Natural killer cell treated with Interleukin-12 subunit alpha and Interleukin-12 subunit beta and Interleukin-15 and Interleukin-18, amount 100 ng/mL, for 72 hours (primary cell): Measurements from ENCODE around the gene FCGR3A. TPM values are rescaled to one million over a fixed set of nuclear protein-coding genes. Genes with fewer than 3 reads are reported as not detected.
"Not testable (repeated sequence)": the region's sequence is repeated elsewhere in the genome, so short reads cannot be mapped to it uniquely, and the experiment has no call there.

Experiments used
- ATAC-seq, 2 donors: fragments of 150-1000 bp; cut with Tn5 transposase in 1 of 2; sonication (Bioruptor Pico), chemical (Tn5 transposase) in 1 of 2; 2 replicates each; pipeline ENCODE4 v1.10.0; 2021
- DNase-seq: peaks from one replicate; pipeline ENCODE4 v3.0.0; 2022; ENCODE audit warnings: low spot score
- H3K27ac Mint-ChIP-seq, 2 donors: 1 replicate in 1 of 2; 2 replicates in 1 of 2; pipeline ENCODE4 v1.8.0; 2022; ENCODE audit warnings: mixed read lengths in 2 of 2, mild to moderate bottlenecking in 1 of 2, moderate library complexity in 1 of 2
- H3K27me3 Mint-ChIP-seq, 2 donors: 1 replicate in 1 of 2; 2 replicates in 1 of 2; pipeline ENCODE4 v1.8.0; 2022; ENCODE audit warnings: mixed read lengths in 2 of 2
- H3K36me3 Mint-ChIP-seq: one replicate; pipeline ENCODE4 v1.8.0; 2022; ENCODE audit warnings: mixed read lengths
- H3K4me1 Mint-ChIP-seq, 2 donors: 1 replicate in 1 of 2; 2 replicates in 1 of 2; pipeline ENCODE4 v1.8.0; 2022; ENCODE audit warnings: low read depth in 2 of 2, mixed read lengths in 2 of 2, mild to moderate bottlenecking in 1 of 2
- H3K4me3 Mint-ChIP-seq: one replicate; pipeline ENCODE4 v1.8.0; 2022; ENCODE audit warnings: mixed read lengths
- H3K9me3 Mint-ChIP-seq: 2 replicates; pipeline ENCODE4 v1.8.0; 2022; ENCODE audit warnings: mixed read lengths
- total RNA-seq, 2 donors: library from RNA; stranded (reverse); gene quantifications; one replicate each; pipeline ENCODE4 v1.2.3, GENCODE V29; 2022

Gene FCGR3A
- total RNA-seq, 2 donors from 2014 or later: 34.5 to 150 TPM

DNA sequence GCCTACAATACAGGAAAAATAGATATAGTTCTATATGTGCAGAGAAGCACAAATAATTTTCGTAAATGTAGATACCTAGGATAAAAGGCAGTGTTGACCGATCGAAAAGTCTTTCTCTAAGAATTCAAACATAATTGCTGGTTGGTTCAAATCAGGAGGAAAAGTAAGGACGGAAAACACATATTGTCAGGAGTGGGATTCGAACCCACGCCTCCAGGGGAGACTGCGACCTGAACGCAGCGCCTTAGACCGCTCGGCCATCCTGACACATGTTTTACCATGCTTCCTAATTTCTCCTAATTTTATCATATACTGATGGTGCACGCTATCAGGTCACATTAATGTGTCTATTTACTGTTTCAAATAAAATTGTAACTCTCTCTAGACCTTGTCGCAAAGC is 19.5 kb downstream of the FCGR3A start:
- DNase-seq (peak; percentile 70), ATAC-seq (peak; percentile 70 to 71)
- not testable (repeated sequence) for H3K9me3 Mint-ChIP-seq, H3K36me3 Mint-ChIP-seq, H3K27me3 Mint-ChIP-seq
- peak overlapping the region; percentile 87 for H3K4me3 Mint-ChIP-seq
- peaks cover 33 to 36% of the 10 kb centered on the region in 2 donors for H3K4me1 Mint-ChIP-seq
- peak overlapping the region; percentile 99 for H3K27ac Mint-ChIP-seq

DNA sequence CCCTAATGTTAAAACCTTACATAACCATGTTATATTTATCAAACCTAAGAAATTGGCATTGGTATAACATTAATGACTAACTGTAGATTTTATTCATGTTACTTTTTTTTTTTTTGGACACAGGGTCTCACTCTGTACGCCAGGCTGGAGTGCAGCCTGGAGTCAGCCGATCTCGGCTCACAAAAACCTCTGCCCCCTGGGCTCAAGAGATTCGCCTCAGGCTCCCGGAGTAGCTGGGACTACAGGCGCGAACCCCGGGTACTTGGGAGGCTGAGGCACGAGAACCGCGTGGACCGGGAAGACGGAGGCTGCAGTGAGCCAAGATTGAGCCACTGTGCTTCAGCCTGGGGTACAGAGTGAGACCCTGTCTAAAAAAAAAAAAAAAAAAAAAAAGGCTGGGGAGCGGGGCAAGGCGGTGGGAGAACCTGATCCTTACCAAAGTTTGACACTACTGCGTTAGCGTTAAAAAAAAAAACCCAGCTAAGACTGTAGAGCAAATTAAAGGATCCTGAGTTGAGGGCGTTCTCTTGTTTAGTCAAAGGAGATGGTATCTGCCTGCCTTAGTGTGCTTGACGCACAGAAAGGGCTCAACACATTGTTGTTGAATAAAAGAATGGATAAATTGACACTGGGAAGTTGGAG is 20.0 kb downstream of the FCGR3A start:
- H3K36me3 Mint-ChIP-seq, H3K9me3 Mint-ChIP-seq, ATAC-seq, H3K27me3 Mint-ChIP-seq, DNase-seq: not testable (repeated sequence)
- Mint-ChIP-seq H3K4me3 (peak overlapping the region; percentile 87), H3K4me1 (peaks cover 33 to 36% of the 10 kb centered on the region in 2 donors), H3K27ac (peak overlapping the region; percentile 99)

DNA sequence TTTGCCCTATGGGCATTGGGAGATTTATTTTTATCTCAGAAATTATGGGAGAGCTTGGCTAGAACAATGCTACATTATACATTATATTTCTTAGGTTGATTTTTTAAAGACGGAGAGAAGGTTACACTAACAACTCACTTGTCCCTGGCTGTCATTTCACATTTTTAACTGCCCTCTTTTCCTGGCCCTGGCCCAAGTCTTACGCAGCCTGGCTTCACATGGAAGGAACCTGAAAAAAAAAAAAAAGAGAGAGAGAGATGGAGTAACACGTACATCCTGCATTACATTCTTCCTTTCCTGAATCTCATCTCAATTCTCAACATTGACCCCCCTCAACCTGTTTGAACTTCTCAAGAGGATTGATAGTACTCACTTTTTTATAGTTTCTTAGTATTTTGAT is 21.1 kb downstream of the FCGR3A start:
- Mint-ChIP-seq H3K4me1 (peaks cover 36 to 37% of the 10 kb centered on the region in 2 donors), H3K27ac (peak overlapping the region in 1 of 2 donors; percentile 99)
- not testable (repeated sequence) for H3K27me3 Mint-ChIP-seq, H3K4me3 Mint-ChIP-seq, ATAC-seq, DNase-seq, H3K9me3 Mint-ChIP-seq, H3K36me3 Mint-ChIP-seq

DNA sequence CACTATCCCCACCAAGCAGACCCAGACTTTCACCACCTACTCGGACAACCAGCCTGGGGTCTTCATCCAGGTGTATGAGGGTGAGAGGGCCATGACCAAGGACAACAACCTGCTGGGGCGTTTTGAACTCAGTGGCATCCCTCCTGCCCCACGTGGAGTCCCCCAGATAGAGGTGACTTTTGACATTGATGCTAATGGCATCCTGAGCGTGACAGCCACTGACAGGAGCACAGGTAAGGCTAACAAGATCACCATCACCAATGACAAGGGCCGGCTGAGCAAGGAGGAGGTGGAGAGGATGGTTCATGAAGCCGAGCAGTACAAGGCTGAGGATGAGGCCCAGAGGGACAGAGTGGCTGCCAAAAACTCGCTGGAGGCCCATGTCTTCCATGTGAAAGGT is 23.7 kb downstream of the FCGR3A start:
- peaks cover 24 to 29% of the 10 kb centered on the region in 2 donors for H3K4me1 Mint-ChIP-seq
- H3K9me3 Mint-ChIP-seq, ATAC-seq, H3K27me3 Mint-ChIP-seq, DNase-seq, H3K27ac Mint-ChIP-seq, H3K36me3 Mint-ChIP-seq, H3K4me3 Mint-ChIP-seq: not testable (repeated sequence)

DNA sequence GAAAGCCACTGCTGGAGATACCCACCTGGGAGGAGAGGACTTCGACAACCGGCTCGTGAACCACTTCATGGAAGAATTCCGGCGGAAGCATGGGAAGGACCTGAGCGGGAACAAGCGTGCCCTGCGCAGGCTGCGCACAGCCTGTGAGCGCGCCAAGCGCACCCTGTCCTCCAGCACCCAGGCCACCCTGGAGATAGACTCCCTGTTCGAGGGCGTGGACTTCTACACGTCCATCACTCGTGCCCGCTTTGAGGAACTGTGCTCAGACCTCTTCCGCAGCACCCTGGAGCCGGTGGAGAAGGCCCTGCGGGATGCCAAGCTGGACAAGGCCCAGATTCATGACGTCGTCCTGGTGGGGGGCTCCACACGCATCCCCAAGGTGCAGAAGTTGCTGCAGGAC is 24.3 kb downstream of the FCGR3A start:
- Mint-ChIP-seq H3K4me3 (peak overlapping the region; percentile 68), H3K4me1 (peaks cover 20 to 23% of the 10 kb centered on the region in 2 donors)
- not testable (repeated sequence) for H3K9me3 Mint-ChIP-seq, H3K27ac Mint-ChIP-seq, ATAC-seq, DNase-seq, H3K36me3 Mint-ChIP-seq, H3K27me3 Mint-ChIP-seq

DNA sequence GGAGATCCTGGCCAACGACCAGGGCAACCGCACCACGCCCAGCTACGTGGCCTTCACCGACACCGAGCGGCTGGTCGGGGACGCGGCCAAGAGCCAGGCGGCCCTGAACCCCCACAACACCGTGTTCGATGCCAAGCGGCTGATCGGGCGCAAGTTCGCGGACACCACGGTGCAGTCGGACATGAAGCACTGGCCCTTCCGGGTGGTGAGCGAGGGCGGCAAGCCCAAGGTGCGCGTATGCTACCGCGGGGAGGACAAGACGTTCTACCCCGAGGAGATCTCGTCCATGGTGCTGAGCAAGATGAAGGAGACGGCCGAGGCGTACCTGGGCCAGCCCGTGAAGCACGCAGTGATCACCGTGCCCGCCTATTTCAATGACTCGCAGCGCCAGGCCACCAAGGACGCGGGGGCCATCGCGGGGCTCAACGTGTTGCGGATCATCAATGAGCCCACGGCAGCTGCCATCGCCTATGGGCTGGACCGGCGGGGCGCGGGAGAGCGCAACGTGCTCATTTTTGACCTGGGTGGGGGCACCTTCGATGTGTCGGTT is 24.8 kb downstream of the FCGR3A start:
- H3K9me3 Mint-ChIP-seq, DNase-seq, H3K36me3 Mint-ChIP-seq, H3K27me3 Mint-ChIP-seq: not testable (repeated sequence)
- peaks cover 15 to 18% of the 10 kb centered on the region in 2 donors for H3K4me1 Mint-ChIP-seq
- H3K4me3 Mint-ChIP-seq: peak overlapping the region; percentile 68
- peak; percentile 61 to 69 for ATAC-seq
- peak overlapping the region in 1 of 2 donors; percentile 95 for H3K27ac Mint-ChIP-seq

DNA sequence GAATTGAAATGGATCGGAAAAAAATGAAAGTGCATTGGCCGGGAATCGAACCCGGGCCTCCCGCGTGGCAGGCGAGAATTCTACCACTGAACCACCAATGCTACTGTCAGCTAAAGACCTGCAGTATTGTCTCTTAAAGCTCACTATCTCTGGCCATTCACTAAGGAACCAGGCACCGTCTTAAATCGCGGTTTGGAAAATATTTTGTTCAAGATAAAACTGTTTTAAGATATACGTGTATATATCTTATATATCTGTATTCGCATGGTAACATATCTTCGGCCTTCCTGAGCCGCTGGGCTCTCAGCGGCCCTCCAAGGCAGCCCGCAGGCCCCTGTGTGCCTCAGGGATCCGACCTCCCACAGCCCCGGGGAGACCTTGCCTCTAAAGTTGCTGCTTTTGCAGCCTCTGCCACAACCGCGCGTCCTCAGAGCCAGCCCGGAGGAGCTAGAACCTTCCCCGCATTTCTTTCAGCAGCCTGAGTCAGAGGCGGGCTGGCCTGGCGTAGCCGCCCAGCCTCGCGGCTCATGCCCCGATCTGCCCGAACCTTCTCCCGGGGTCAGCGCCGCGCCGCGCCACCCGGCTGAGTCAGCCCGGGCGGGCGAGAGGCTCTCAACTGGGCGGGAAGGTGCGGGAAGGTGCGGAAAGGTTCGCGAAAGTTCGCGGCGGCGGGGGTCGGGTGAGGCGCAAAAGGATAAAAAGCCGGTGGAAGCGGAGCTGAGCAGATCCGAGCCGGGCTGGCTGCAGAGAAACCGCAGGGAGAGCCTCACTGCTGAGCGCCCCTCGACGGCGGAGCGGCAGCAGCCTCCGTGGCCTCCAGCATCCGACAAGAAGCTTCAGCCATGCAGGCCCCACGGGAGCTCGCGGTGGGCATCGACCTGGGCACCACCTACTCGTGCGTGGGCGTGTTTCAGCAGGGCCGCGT is 25.5 kb downstream of the FCGR3A start, which contains the start of gene HSPA6:
Gene HSPA6 (plus strand): TSS at position 724 of the 925 bp plus-strand sequence. CDS start 119 bp downstream, at position 843.
- ATAC-seq (peak; percentile 87), DNase-seq (peak; percentile 81)
- not testable (repeated sequence) for H3K9me3 Mint-ChIP-seq, H3K27me3 Mint-ChIP-seq, H3K36me3 Mint-ChIP-seq
- H3K4me1 Mint-ChIP-seq: peaks cover 14 to 17% of the 10 kb centered on the region in 2 donors
- H3K27ac Mint-ChIP-seq: peak within 1 kb of the TSS; percentile 93 to 95
- peak within 1 kb of the TSS; percentile 73 for H3K4me3 Mint-ChIP-seq

DNA sequence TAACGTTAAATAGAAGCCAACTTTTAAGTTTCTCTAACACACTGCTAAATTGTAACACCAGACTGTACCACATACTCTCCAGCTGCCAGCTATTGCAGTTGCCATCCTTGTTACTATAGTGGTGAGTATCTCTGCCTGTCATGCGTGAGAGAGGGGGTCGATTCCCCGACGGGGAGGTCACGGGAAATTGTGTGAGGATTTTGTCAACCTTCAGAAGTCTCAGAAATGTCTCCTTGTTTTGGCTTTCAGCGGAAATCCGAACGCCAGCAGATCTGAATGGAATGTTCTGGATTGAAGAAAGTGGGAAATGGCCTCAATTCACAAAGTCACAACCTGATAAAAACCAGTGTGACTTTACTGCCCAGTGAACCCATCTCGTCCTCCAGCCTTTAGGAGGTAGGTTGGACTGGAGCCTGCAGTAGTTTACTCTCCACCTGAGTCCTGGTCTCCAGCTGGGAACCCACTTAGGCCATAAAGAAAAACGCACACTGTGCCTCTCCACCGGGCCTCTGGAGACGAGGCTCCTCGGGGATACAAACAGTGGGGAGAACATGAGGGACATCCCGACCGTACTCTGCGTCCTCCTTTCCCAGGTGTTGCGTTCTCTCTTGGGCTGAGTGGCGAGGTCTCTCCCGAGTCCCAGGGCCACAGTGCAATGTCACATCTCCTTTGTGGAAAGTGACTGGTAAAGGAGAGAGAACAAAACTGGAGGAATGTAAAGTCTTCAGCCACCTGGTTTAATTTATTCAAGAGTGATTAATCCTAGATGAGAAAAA is 26.4 kb downstream of the FCGR3A start:
- Mint-ChIP-seq H3K4me1 (peaks cover 14 to 17% of the 10 kb centered on the region in 2 donors), H3K4me3 (peak overlapping the region; percentile 73), H3K27ac (peak overlapping the region; percentile 93 to 95)
- peak in 1 of 2 donors; percentile 0 for ATAC-seq
- H3K9me3 Mint-ChIP-seq, DNase-seq, H3K36me3 Mint-ChIP-seq, H3K27me3 Mint-ChIP-seq: not testable (repeated sequence)

DNA sequence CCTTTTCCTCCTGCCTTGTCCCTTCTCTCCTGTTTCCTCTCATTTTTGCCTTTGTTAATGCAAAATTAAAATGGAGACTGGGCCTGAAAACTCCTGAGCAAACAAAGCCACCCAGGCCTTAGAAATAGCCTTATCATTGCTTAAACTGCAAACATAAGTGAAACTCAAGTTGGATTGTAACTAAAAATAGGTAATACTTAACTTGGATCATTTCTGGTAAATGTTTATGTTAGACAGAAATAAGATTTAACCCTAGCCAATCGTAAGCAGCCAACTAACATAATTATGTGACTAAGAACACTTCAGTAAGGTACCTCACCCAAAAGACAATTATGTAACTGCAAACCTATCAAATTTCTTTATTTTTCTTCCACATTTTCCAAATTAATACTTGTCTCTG is 35.7 kb downstream of the FCGR3A start:
- H3K4me1 Mint-ChIP-seq: peaks cover 0 to 14% of the 10 kb centered on the region in 2 donors
- not testable (repeated sequence) for H3K36me3 Mint-ChIP-seq, H3K4me3 Mint-ChIP-seq, H3K27me3 Mint-ChIP-seq, H3K9me3 Mint-ChIP-seq, DNase-seq, ATAC-seq
- H3K27ac Mint-ChIP-seq: peak overlapping the region in 1 of 2 donors; percentile 73

DNA sequence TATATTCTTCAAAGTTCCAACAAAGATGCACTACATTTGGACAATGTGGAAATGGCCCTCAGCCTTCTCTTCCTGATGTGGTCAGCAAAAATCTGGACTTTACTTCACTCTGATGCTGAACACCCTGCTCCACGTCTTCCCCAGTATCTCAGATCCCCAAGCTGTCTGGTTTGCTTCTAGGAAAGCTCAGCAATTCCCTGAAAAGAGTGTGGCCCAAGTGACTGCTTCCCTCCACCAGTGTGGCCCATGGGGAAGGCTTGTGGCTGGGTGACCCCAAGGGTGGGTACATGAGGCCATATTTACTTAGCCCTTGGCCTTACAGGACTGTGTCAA is 36.2 kb downstream of the FCGR3A start:
- not testable (repeated sequence) for H3K36me3 Mint-ChIP-seq, H3K27me3 Mint-ChIP-seq, ATAC-seq, H3K9me3 Mint-ChIP-seq, H3K4me3 Mint-ChIP-seq, DNase-seq
- H3K4me1 Mint-ChIP-seq: peaks cover 0 to 14% of the 10 kb centered on the region in 2 donors
- H3K27ac Mint-ChIP-seq: peak overlapping the region in 1 of 2 donors; percentile 73

DNA sequence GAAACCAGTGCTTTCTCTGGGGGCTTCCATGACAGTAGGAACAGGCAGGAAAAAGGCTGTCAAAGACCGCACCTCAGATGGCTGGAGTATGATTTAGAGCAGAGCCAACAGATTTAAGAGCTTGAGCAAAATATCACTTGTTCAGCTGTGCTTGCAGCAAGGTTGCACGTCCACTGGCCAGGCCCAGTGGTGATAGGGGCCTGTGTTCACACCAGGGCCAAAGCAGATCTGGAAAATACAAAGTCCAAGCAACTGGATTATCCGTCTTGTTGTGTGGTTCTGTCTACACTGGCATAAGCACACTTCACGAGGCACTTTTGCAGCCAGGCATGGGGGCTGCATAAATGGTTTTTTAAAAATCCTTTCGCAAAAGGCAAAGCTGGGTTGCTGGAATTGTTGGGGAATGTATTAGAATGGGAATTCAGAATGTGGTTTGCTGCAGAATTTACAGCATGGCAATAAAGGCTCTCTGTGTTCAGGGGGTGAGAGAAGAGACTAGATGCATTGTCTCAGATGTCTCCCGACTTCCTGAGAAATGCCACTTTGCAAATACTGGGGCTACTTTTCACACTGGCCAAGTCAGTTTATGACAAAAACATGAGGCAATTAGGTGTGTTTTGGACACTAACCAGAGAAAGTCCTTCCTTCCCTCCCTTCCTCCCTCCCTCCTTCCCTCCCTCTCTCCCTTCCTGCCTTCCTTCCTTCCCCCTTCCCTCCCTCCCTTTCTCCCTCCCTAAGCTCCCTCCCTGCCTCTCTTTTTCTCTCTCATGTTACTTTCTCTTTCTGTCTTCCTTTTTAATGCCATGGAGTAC is 36.8 kb downstream of the FCGR3A start:
- H3K36me3 Mint-ChIP-seq: not testable (repeated sequence)

DNA sequence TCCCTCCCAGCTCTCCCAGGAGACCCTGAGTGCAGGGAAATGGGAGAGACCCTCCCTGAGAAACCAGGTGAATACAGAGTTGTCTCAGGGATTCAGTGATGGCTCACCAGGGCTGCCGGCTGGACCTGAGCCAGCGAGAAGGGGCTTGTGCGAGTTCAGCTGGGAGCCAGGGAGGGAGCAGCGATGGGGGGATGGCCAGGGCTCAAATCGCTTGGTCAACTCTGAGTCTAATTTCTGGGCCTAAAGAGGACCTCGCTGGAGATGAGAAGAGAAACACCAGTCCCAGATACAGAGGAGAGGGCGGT is 37.9 kb downstream of the FCGR3A start:
- Mint-ChIP-seq H3K27me3 (no peaks in the 10 kb centered on the region), H3K4me3 (no peak overlapping the region), H3K9me3 (no peaks in the 10 kb centered on the region), H3K4me1 (peaks cover 2 to 22% of the 10 kb centered on the region in 2 donors), H3K27ac (peak overlapping the region in 1 of 2 donors; percentile 57), H3K36me3 (no peaks in the 10 kb centered on the region)
- ATAC-seq (no peak), DNase-seq (no peak)

More for the DNA sequence above, 36.8 kb downstream of the FCGR3A start:
- ATAC-seq, H3K27ac Mint-ChIP-seq, H3K27me3 Mint-ChIP-seq, DNase-seq, H3K9me3 Mint-ChIP-seq, H3K4me3 Mint-ChIP-seq: not testable (repeated sequence)
- H3K4me1 Mint-ChIP-seq: peaks cover 0 to 14% of the 10 kb centered on the region in 2 donors
